PC-9 (cell line): ENCODE results near the gene F7. TPM values are rescaled to one million over a fixed set of nuclear protein-coding genes. Genes with fewer than 3 reads are reported as not detected.

Source experiments
- BruUV-seq: library from RNA; stranded (reverse); fragments of 400-500 nt; replicated peaks from 2 replicates; lab custom pipeline; 2021; lab: Mats Ljungman, UMichigan
- CTCF ChIA-PET: fragments of 300-600 bp; sonication (Branson Sonifier 250); formaldehyde crosslinking; loops from one replicate; lab custom pipeline; 2022; ENCODE audit warnings: antibody characterized with exemption; lab: Charles Lee
- POLR2A ChIA-PET: fragments of 300-600 bp; sonication (Branson Sonifier 250); formaldehyde crosslinking; loops from one replicate; lab custom pipeline; 2022; ENCODE audit warnings: antibody characterized with exemption; ENCODE audit not compliant: unreplicated experiment; lab: Charles Lee
- DNase-seq, 2 experiments: peaks; one replicate each; pipeline versions ENCODE4 v3.0.0 to v3.0.0-alpha.2; 2015 to 2022; ENCODE audit warnings: mixed read lengths in 1 of 2
- H2AFZ ChIP-seq: fragments of 200-600 bp; sonication (generic); 2 replicates; pipeline ENCODE4 v1.8.1; 2017; ENCODE audit warnings: antibody characterized with exemption
- H3F3A ChIP-seq: fragments of 200-600 bp; sonication (generic); 2 replicates; pipeline ENCODE4 v1.8.1; 2017; ENCODE audit warnings: antibody characterized with exemption, mild to moderate bottlenecking, low read depth; ENCODE audit not compliant: insufficient read depth
- H3K27ac ChIP-seq: fragments of 200-600 bp; sonication (generic); 2 replicates; pipeline ENCODE4 v1.6.1; 2016; ENCODE audit warnings: mixed run types
- H3K27me3 ChIP-seq: fragments of 200-600 bp; sonication (generic); 2 replicates; pipeline ENCODE4 v1.6.1; 2016; ENCODE audit warnings: low read depth, mixed run types; ENCODE audit not compliant: insufficient read depth
- H3K36me3 ChIP-seq: fragments of 200-600 bp; sonication (generic); 2 replicates; pipeline ENCODE4 v1.6.1; 2016; ENCODE audit warnings: low read depth, mixed run types
- H3K4me1 ChIP-seq: fragments of 200-600 bp; sonication (generic); replicated peaks from 2 replicates; pipeline ENCODE4 v1.6.1; 2016; ENCODE audit warnings: mixed run types; ENCODE audit not compliant: insufficient read depth
- H3K4me2 ChIP-seq: fragments of 200-600 bp; sonication (generic); 2 replicates; pipeline ENCODE4 v1.6.1; 2017; ENCODE audit warnings: mixed run types
- H3K4me3 ChIP-seq: fragments of 200-600 bp; sonication (generic); 2 replicates; pipeline ENCODE4 v1.6.1; 2016; ENCODE audit warnings: mixed run types
- H3K79me2 ChIP-seq: fragments of 200-600 bp; sonication (generic); 2 replicates; pipeline ENCODE4 v1.6.1; 2017; ENCODE audit warnings: low read depth, mixed run types
- H3K9me2 ChIP-seq: fragments of 200-600 bp; sonication (generic); 2 replicates; pipeline ENCODE4 v1.8.1; 2017; ENCODE audit warnings: mild to moderate bottlenecking; ENCODE audit not compliant: insufficient read depth
- H3K9me3 ChIP-seq: fragments of 200-600 bp; sonication (generic); 2 replicates; pipeline ENCODE4 v1.8.1; 2016; ENCODE audit warnings: low read depth; ENCODE audit not compliant: insufficient read depth
- H4K20me1 ChIP-seq: fragments of 200-600 bp; sonication (generic); 2 replicates; pipeline ENCODE4 v1.8.1; 2017; ENCODE audit not compliant: insufficient read depth
- EZH2 ChIP-seq: fragments of 200-600 bp; sonication (generic); IDR thresholded peaks from 2 replicates; pipeline ENCODE4 v1.8.0; 2017; ENCODE audit warnings: antibody characterized with exemption, low read depth
- intact Hi-C: fragments of 100-400 bp; cut with micrococcal nuclease; formaldehyde crosslinking; loops from one replicate; pipeline ENCODE4 v1.10.0; 2022; ENCODE audit not compliant: unreplicated experiment
- total RNA-seq: library from RNA; stranded (reverse); gene quantifications from 2 replicates; pipeline ENCODE4 v1.2.3, GENCODE V29; 2021
- TF ChIP-seq, protein P1 (sequence below): fragments of 200-600 bp; sonication (generic); conservative IDR thresholded peaks from 2 replicates; pipeline ENCODE4 v1.6.1; 2017; ENCODE audit warnings: mixed run types, antibody characterized with exemption, mild to moderate bottlenecking, moderate library complexity

F7 gene
- total RNA-seq, 1 experiment from 2014 or later: not detected

DNA sequence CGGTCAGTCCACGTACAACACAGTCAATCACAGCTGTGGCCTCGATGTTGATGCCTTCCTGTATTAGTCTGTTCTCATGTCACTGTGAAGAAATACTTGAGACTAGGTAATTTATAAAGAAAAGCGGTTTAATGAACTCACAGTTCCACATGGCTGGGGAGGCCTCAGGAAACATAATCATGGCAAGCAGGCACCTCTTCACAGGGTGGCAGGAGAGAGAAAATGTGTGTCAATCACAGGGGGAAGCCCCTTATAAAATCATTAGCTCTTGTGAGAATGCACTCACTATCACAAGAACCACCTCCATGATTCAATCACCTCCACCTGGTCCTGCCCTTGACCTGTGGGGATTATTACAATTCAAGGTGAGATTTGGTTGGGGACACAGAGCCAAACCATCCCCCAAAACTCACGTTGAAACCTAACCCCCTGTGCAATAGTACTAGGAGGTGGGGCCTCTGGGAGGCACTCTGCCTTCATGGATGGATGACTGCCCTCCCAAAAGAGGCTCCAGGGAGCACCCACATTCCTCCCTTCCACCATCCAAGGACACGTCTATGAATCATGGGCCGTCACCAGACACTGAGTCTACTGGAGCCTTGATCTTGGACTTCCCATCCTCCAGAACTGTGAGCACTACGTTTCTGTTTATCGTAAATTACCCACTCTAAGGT is 50.5 kb downstream of the F7 start:
- no peak overlapping the region for H3K4me3 ChIP-seq
- H3K9me3 ChIP-seq: no peaks in the 10 kb centered on the region
- POLR2A ChIA-PET: no interaction called here
- H3K36me3 ChIP-seq: no peaks in the 10 kb centered on the region
- TF ChIP-seq, protein P1, sequence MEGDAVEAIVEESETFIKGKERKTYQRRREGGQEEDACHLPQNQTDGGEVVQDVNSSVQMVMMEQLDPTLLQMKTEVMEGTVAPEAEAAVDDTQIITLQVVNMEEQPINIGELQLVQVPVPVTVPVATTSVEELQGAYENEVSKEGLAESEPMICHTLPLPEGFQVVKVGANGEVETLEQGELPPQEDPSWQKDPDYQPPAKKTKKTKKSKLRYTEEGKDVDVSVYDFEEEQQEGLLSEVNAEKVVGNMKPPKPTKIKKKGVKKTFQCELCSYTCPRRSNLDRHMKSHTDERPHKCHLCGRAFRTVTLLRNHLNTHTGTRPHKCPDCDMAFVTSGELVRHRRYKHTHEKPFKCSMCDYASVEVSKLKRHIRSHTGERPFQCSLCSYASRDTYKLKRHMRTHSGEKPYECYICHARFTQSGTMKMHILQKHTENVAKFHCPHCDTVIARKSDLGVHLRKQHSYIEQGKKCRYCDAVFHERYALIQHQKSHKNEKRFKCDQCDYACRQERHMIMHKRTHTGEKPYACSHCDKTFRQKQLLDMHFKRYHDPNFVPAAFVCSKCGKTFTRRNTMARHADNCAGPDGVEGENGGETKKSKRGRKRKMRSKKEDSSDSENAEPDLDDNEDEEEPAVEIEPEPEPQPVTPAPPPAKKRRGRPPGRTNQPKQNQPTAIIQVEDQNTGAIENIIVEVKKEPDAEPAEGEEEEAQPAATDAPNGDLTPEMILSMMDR: no peak
- no peak for TF ChIP-seq EZH2
- CTCF ChIA-PET: no interaction called here
- DNase-seq: no peak
- H3K27me3 ChIP-seq: peaks cover 33% of the 10 kb centered on the region
- H3K4me2 ChIP-seq: no peak overlapping the region
- H2AFZ ChIP-seq: no peak overlapping the region
- no TSS peak for BruUV-seq
- H3F3A ChIP-seq: peaks cover 8% of the 10 kb centered on the region; the same call in 1 of the 2 replicates
- H3K4me1 ChIP-seq: peaks cover 6% of the 10 kb centered on the region; the same call in 1 of the 2 replicates
- H4K20me1 ChIP-seq: no peaks in the 10 kb centered on the region
- H3K27ac ChIP-seq: no peak overlapping the region
- no peaks in the 10 kb centered on the region for H3K79me2 ChIP-seq
- no peaks in the 10 kb centered on the region for H3K9me2 ChIP-seq
- intact Hi-C loops: no loop called here

DNA sequence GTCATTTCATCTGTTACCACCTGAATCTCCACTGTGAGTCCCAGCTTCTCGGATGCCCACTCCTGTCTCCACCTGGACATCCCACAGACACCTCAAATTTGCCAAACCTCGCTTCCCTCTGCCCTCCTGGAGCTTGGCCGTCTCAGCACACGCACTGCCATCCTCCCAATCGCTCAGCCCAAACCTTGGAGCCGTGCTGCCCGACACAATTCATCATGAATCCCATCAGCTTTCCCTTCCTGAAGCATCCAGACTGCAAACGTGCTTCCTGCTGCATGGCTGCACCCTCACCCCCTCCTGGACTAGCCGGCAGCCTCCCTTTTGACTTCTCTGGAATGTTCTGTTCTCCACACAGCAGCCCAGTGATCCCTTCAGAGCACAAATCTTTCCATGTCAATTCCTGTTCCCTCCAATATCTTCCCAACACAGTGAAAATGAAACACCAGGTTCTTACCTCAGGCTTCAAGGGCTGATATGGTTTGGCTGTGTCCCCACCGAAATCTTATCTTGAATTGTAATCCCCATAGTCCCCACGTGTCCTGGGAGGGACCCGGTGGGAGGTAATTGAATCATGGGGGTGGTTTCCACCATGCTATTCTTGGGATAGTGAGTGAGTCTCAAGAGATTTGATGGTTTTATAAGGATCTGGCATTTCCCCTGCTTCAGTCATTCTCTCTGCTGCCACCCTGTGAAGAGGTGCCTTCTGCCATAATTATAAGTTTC is 51.8 kb downstream of the F7 start:
- DNase-seq: no peak
- Histone ChIP-seq H3K4me3 (no peak overlapping the region), H3K36me3 (no peaks in the 10 kb centered on the region), H3K27ac (no peak overlapping the region), H3K27me3 (peaks cover 25% of the 10 kb centered on the region), H2AFZ (no peak overlapping the region), H3K4me1 (peaks cover 6% of the 10 kb centered on the region; the same call in 1 of the 2 replicates), H4K20me1 (no peaks in the 10 kb centered on the region), H3K4me2 (no peak overlapping the region), H3K79me2 (no peaks in the 10 kb centered on the region), H3K9me2 (no peaks in the 10 kb centered on the region), H3F3A (peaks cover 8% of the 10 kb centered on the region; the same call in 1 of the 2 replicates), H3K9me3 (no peaks in the 10 kb centered on the region)
- intact Hi-C loops: no loop called here
- TF ChIP-seq EZH2: no peak
- TF ChIP-seq, protein P1: no peak
- POLR2A ChIA-PET: no interaction called here
- CTCF ChIA-PET: interaction anchor here (0.6 kb wide), 1 partner anchor 28 kb away, joined by 9 read pairs; no protein-coding TSS in a partner anchor
- BruUV-seq: no TSS peak

DNA sequence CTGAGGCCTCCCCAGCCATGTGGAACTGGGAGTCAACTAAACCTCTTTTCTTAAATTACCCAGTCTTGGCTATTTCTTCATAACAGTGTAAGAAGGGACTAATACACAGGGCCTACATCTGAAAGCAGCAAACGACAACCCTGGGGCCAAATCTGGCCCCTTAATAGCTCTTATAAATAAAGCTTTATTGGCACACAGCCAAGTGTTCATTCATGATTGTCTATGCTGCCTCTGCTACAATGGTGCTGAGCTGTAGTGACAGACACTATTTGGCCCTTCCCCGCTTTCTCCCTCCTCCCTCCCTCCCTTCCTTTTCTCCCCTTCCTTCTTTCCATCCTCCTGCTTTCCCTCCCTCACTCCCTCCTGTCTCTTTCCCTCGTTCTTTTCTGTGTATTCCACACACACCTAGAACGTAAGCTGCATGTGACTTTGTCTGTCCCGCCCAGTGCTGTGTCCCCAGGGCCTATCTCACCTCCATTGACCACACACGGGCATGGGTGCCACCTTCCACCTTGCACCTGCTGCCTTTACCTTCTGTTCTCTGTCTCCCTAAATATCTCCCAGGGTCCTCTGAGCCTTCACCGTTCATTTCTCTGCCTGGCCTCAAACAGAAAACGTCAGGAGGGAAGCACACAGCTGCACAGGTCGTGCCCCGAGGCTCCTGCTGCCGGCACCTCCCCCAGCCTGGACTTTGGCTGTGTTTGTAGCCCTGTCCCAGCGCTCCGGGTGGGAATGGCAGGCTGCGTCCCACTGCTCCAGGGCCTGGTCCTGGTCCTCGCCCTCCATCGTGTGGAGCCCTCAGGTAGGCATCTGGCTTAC is 52.5 kb downstream of the F7 start, which contains the start of gene PROZ:
TSS of gene PROZ (plus strand) at position 720 of the 819 bp plus-strand sequence. CDS start at position 733, 13 bp downstream.
- Histone ChIP-seq H2AFZ (no peak within 1 kb of the TSS), H3K4me3 (no peak within 1 kb of the TSS), H3K4me2 (no peak within 1 kb of the TSS), H3K27ac (no peak within 1 kb of the TSS), H3K9me2 (no peaks in the 10 kb centered on the region), H3K79me2 (no peaks in the 10 kb centered on the region), H3K36me3 (no peaks in the 10 kb centered on the region), H3K27me3 (peaks cover 19% of the 10 kb centered on the region), H3F3A (peaks cover 8% of the 10 kb centered on the region; the same call in 1 of the 2 replicates), H3K9me3 (no peaks in the 10 kb centered on the region), H3K4me1 (peaks cover 5% of the 10 kb centered on the region; the same call in 1 of the 2 replicates), H4K20me1 (no peaks in the 10 kb centered on the region)
- TF ChIP-seq, protein P1: no peak
- no peak for TF ChIP-seq EZH2
- CTCF ChIA-PET: interaction anchor here (0.7 kb wide), 1 partner anchor 34 kb away, joined by 27 read pairs; no protein-coding TSS in a partner anchor
- BruUV-seq: no TSS peak
- POLR2A ChIA-PET: no interaction called here
- no peak for DNase-seq
- intact Hi-C loops: no loop called here
